ENCODE data around the gene YIF1A.

Gene YIF1A

GRCh38 chr11:66332371-66333219, 43.7 kb upstream of the YIF1A start:
- Histone ChIP-seq H3K9ac (ENCODE audit: low read depth in 1 of 2, low read length in 2 of 2) (no peak overlapping the region), H3K4me1 (ENCODE audit: control insufficient read depth in 2 of 2, insufficient read depth in 2 of 2, low read length in 2 of 2) (peaks cover 26 to 28% of the 10 kb centered on the region in 2 donors), H3K4me3 (ENCODE audit: low read length in 2 of 2) (no peak overlapping the region), H3K9me3 (ENCODE audit: control insufficient read depth in 2 of 2, low read length in 2 of 2) (no peaks in the 10 kb centered on the region), H3K27ac (ENCODE audit: low read depth in 2 of 2, low read length in 2 of 2) (no peak overlapping the region), H3K36me3 (ENCODE audit: control insufficient read depth in 2 of 2, insufficient read depth in 2 of 2, low read length in 2 of 2) (peaks cover 0 to 13% of the 10 kb centered on the region in 2 donors), H3K27me3 (ENCODE audit: control insufficient read depth in 2 of 2, insufficient read depth in 2 of 2, low read length in 2 of 2) (no peaks in the 10 kb centered on the region)

DNA sequence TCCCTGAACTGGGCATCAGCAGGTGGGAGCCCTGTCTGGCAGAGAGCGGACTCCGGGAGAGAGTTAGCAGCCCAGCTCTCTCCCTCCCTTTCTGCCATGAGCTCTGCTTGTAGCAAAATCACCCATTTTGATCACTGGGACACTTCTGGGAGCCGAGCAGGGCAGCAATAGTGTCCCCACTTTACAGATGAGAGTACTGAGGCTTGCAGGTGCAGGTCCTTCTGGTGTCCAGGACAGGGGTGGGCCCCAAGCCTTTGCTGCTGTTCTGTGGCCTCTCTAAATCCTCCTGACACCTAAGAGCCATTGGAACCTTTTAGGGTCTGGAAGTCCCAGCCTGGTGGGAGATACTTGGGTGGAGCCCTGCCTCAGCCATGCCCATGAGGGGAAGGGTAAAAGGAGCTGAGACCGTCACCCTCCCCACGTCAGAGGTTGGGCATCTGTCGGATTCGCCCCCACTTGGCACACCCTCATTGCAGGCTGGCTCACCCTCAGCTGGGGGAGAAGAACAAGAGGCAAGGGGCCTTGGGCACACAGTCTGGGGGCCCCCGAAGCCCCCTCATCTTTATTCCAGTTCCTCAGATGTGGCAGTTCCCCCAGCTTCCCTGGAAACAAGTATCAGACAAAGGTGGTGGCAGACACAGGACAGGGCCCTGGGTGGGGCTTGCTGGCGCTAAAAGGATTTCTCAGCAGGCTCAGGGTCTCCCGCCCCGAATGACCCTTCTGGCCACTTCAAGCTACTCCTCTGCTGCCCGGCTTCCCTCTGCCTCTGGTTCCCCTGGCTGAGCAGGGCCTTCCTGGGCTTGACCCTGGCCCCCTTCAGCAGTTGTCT, 42.8 kb upstream of the YIF1A start:
- Histone ChIP-seq H3K4me3 (ENCODE audit: low read length in 2 of 2) (no peak overlapping the region), H3K27ac (ENCODE audit: low read depth in 2 of 2, low read length in 2 of 2) (no peak overlapping the region), H3K9me3 (ENCODE audit: control insufficient read depth in 2 of 2, low read length in 2 of 2) (no peaks in the 10 kb centered on the region), H3K4me1 (ENCODE audit: control insufficient read depth in 2 of 2, insufficient read depth in 2 of 2, low read length in 2 of 2) (peaks cover 27 to 30% of the 10 kb centered on the region in 2 donors), H3K27me3 (ENCODE audit: control insufficient read depth in 2 of 2, insufficient read depth in 2 of 2, low read length in 2 of 2) (no peaks in the 10 kb centered on the region), H3K36me3 (ENCODE audit: control insufficient read depth in 2 of 2, insufficient read depth in 2 of 2, low read length in 2 of 2) (peaks cover 0 to 10% of the 10 kb centered on the region in 2 donors), H3K9ac (ENCODE audit: low read depth in 1 of 2, low read length in 2 of 2) (no peak overlapping the region)

GRCh38 chr11:66330931-66331330, 42.0 kb upstream of the YIF1A start:
- no peak overlapping the region for H3K9ac ChIP-seq (ENCODE audit: low read depth in 1 of 2, low read length in 2 of 2)
- H3K27me3 ChIP-seq (ENCODE audit: control insufficient read depth in 2 of 2, insufficient read depth in 2 of 2, low read length in 2 of 2): no peaks in the 10 kb centered on the region
- peaks cover 20 to 22% of the 10 kb centered on the region in 2 donors for H3K4me1 ChIP-seq (ENCODE audit: control insufficient read depth in 2 of 2, insufficient read depth in 2 of 2, low read length in 2 of 2)
- H3K4me3 ChIP-seq (ENCODE audit: low read length in 2 of 2): no peak overlapping the region
- no peaks in the 10 kb centered on the region for H3K9me3 ChIP-seq (ENCODE audit: control insufficient read depth in 2 of 2, low read length in 2 of 2)
- H3K36me3 ChIP-seq (ENCODE audit: control insufficient read depth in 2 of 2, insufficient read depth in 2 of 2, low read length in 2 of 2): peaks cover 0 to 10% of the 10 kb centered on the region in 2 donors
- no peak overlapping the region for H3K27ac ChIP-seq (ENCODE audit: low read depth in 2 of 2, low read length in 2 of 2)

DNA sequence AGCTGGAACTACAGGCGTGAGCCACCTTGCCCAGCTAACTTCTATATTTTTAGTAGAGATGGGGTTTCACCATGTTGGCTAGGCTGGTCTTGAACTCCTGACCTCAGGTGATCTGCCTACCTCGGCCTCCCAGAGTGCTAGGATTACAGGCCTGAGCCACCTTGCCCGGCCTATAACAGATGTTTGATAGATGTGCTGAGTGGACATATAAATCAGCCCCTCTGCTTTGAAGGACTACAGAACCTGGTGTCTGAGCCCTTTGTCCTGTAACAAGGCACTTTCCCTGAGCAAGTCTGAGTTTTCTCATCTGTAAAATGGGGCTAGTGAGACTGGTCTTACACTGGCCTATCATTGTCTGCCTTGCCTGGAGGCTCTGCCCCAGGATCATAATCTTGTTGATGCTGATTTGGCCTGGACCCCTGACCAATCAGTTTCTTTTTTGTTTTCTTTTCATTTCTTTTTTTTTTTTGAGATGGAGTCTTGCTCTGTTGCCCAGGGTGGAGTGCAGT, 40.3 kb upstream of the YIF1A start:
- no peaks in the 10 kb centered on the region for H3K27me3 ChIP-seq (ENCODE audit: control insufficient read depth in 2 of 2, insufficient read depth in 2 of 2, low read length in 2 of 2)
- no peak overlapping the region for H3K27ac ChIP-seq (ENCODE audit: low read depth in 2 of 2, low read length in 2 of 2)
- no peaks in the 10 kb centered on the region for H3K9me3 ChIP-seq (ENCODE audit: control insufficient read depth in 2 of 2, low read length in 2 of 2)
- no peak overlapping the region for H3K4me3 ChIP-seq (ENCODE audit: low read length in 2 of 2)
- peaks cover 14 to 15% of the 10 kb centered on the region in 2 donors for H3K4me1 ChIP-seq (ENCODE audit: control insufficient read depth in 2 of 2, insufficient read depth in 2 of 2, low read length in 2 of 2)
- H3K36me3 ChIP-seq (ENCODE audit: control insufficient read depth in 2 of 2, insufficient read depth in 2 of 2, low read length in 2 of 2): peaks cover 0 to 10% of the 10 kb centered on the region in 2 donors
- H3K9ac ChIP-seq (ENCODE audit: low read depth in 1 of 2, low read length in 2 of 2): no peak overlapping the region

- Histone ChIP-seq H3K27ac (ENCODE audit: low read depth in 2 of 2, low read length in 2 of 2) (peak overlapping the region in 1 of 2 donors; percentile 58), H3K4me1 (ENCODE audit: control insufficient read depth in 2 of 2, insufficient read depth in 2 of 2, low read length in 2 of 2) (peaks cover 14 to 15% of the 10 kb centered on the region in 2 donors), H3K9me3 (ENCODE audit: control insufficient read depth in 2 of 2, low read length in 2 of 2) (no peaks in the 10 kb centered on the region), H3K4me3 (ENCODE audit: low read length in 2 of 2) (peak overlapping the region in 1 of 2 donors; percentile 50), H3K36me3 (ENCODE audit: control insufficient read depth in 2 of 2, insufficient read depth in 2 of 2, low read length in 2 of 2) (peaks cover 0 to 10% of the 10 kb centered on the region in 2 donors), H3K9ac (ENCODE audit: low read depth in 1 of 2, low read length in 2 of 2) (peak overlapping the region; percentile 2 to 14), H3K27me3 (ENCODE audit: control insufficient read depth in 2 of 2, insufficient read depth in 2 of 2, low read length in 2 of 2) (no peaks in the 10 kb centered on the region)
Observed at GRCh38 chr11:66328302-66329144, 39.6 kb upstream of the YIF1A start.

GRCh38 chr11:66328031-66328301, 39.0 kb upstream of the YIF1A start:
- peak overlapping the region in 1 of 2 donors; percentile 58 for H3K27ac ChIP-seq (ENCODE audit: low read depth in 2 of 2, low read length in 2 of 2)
- H3K9me3 ChIP-seq (ENCODE audit: control insufficient read depth in 2 of 2, low read length in 2 of 2): no peaks in the 10 kb centered on the region
- H3K27me3 ChIP-seq (ENCODE audit: control insufficient read depth in 2 of 2, insufficient read depth in 2 of 2, low read length in 2 of 2): no peaks in the 10 kb centered on the region
- peaks cover 0 to 7% of the 10 kb centered on the region in 2 donors for H3K36me3 ChIP-seq (ENCODE audit: control insufficient read depth in 2 of 2, insufficient read depth in 2 of 2, low read length in 2 of 2)
- H3K9ac ChIP-seq (ENCODE audit: low read depth in 1 of 2, low read length in 2 of 2): no peak overlapping the region
- peaks cover 14 to 15% of the 10 kb centered on the region in 2 donors for H3K4me1 ChIP-seq (ENCODE audit: control insufficient read depth in 2 of 2, insufficient read depth in 2 of 2, low read length in 2 of 2)
- H3K4me3 ChIP-seq (ENCODE audit: low read length in 2 of 2): no peak overlapping the region

GRCh38 chr11:66327171-66328030, 38.5 kb upstream of the YIF1A start:
- Histone ChIP-seq H3K9me3 (ENCODE audit: control insufficient read depth in 2 of 2, low read length in 2 of 2) (no peaks in the 10 kb centered on the region), H3K4me3 (ENCODE audit: low read length in 2 of 2) (no peak overlapping the region), H3K4me1 (ENCODE audit: control insufficient read depth in 2 of 2, insufficient read depth in 2 of 2, low read length in 2 of 2) (peaks cover 14 to 15% of the 10 kb centered on the region in 2 donors), H3K9ac (ENCODE audit: low read depth in 1 of 2, low read length in 2 of 2) (no peak overlapping the region), H3K27me3 (ENCODE audit: control insufficient read depth in 2 of 2, insufficient read depth in 2 of 2, low read length in 2 of 2) (no peaks in the 10 kb centered on the region), H3K36me3 (ENCODE audit: control insufficient read depth in 2 of 2, insufficient read depth in 2 of 2, low read length in 2 of 2) (peaks cover 0 to 4% of the 10 kb centered on the region in 2 donors), H3K27ac (ENCODE audit: low read depth in 2 of 2, low read length in 2 of 2) (peak overlapping the region; percentile 35 to 58)

- peak overlapping the region in 1 of 2 donors; percentile 35 for H3K27ac ChIP-seq (ENCODE audit: low read depth in 2 of 2, low read length in 2 of 2)
- H3K4me3 ChIP-seq (ENCODE audit: low read length in 2 of 2): no peak overlapping the region
- H3K9me3 ChIP-seq (ENCODE audit: control insufficient read depth in 2 of 2, low read length in 2 of 2): no peaks in the 10 kb centered on the region
- H3K36me3 ChIP-seq (ENCODE audit: control insufficient read depth in 2 of 2, insufficient read depth in 2 of 2, low read length in 2 of 2): no peaks in the 10 kb centered on the region
- peaks cover 14 to 15% of the 10 kb centered on the region in 2 donors for H3K4me1 ChIP-seq (ENCODE audit: control insufficient read depth in 2 of 2, insufficient read depth in 2 of 2, low read length in 2 of 2)
- H3K27me3 ChIP-seq (ENCODE audit: control insufficient read depth in 2 of 2, insufficient read depth in 2 of 2, low read length in 2 of 2): no peaks in the 10 kb centered on the region
- H3K9ac ChIP-seq (ENCODE audit: low read depth in 1 of 2, low read length in 2 of 2): no peak overlapping the region
Observed at GRCh38 chr11:66326261-66327111, 37.5 kb upstream of the YIF1A start.
